HepG2 (cell line): ENCODE results near the gene SEPTIN10. TPM values are rescaled to one million over a fixed set of nuclear protein-coding genes. Genes with fewer than 3 reads are reported as not detected.

ENCODE experiments used
- ATF6 ChIP-seq: sonication (generic); formaldehyde crosslinking; conservative IDR thresholded peaks from 2 replicates; pipeline ENCODE4 v1.4.0; 2020; ENCODE audit warnings: missing genetic modification reagents
- BRF2 ChIP-seq: sonication (generic); formaldehyde crosslinking; IDR thresholded peaks from 2 replicates; pipeline ENCODE4 v1.8.1; 2022; ENCODE audit warnings: mild to moderate bottlenecking, missing genetic modification reagents
- CEBPG ChIP-seq: IDR thresholded peaks from 2 replicates; pipeline ENCODE4 v1.6.1; 2016
- EED ChIP-seq: sonication (generic); formaldehyde crosslinking; IDR thresholded peaks from 2 replicates; pipeline ENCODE4 v1.5.0; 2020; ENCODE audit warnings: mild to moderate bottlenecking, missing genetic modification reagents
- EP300 ChIP-seq, 3 experiments: sonication (generic) in 1 of 3; formaldehyde crosslinking in 1 of 3; IDR thresholded peaks; 2 replicates each; pipeline versions ENCODE4 v1.5.1 to v1.6.1; 2011 to 2020; ENCODE audit warnings: low read depth in 2 of 3, low read length in 2 of 3, borderline replicate concordance in 1 of 3, improper control_type of control experiment in 1 of 3, mild to moderate bottlenecking in 1 of 3, missing genetic modification reagents in 1 of 3, moderate library complexity in 1 of 3
- ERF ChIP-seq: IDR thresholded peaks from 2 replicates; pipeline ENCODE4 v1.6.1; 2018; ENCODE audit warnings: missing biosample characterization, missing genetic modification reagents
- ETV6 ChIP-seq: sonication (generic); formaldehyde crosslinking; conservative IDR thresholded peaks from 2 replicates; pipeline ENCODE4 v1.4.0; 2020; ENCODE audit warnings: missing genetic modification reagents
- HCFC1 ChIP-seq: fragments of 150-350 bp; IDR thresholded peaks from 2 replicates; pipeline ENCODE4 v1.6.1; 2014; ENCODE audit warnings: low read depth, low read length
- MATR3 ChIP-seq: sonication (generic); formaldehyde crosslinking; IDR thresholded peaks from 2 replicates; pipeline ENCODE4 v1.4.0; 2020; ENCODE audit warnings: missing genetic modification reagents
- MEF2D ChIP-seq: sonication (generic); formaldehyde crosslinking; IDR thresholded peaks from 2 replicates; pipeline ENCODE4 v1.5.1; 2020; ENCODE audit warnings: mild to moderate bottlenecking, missing genetic modification reagents
- MLX ChIP-seq: IDR thresholded peaks from 2 replicates; pipeline ENCODE4 v1.6.1; 2016
- PITX1 ChIP-seq: sonication (generic); formaldehyde crosslinking; IDR thresholded peaks from 2 replicates; pipeline ENCODE4 v1.5.1; 2020; ENCODE audit warnings: mild to moderate bottlenecking, missing genetic modification reagents
- PTBP1 ChIP-seq: fragments of 200-400 bp; formaldehyde crosslinking; IDR thresholded peaks from 2 replicates; pipeline ENCODE4 v1.6.1; 2018; ENCODE audit warnings: low read length, low read depth; ENCODE audit not compliant: poor library complexity, severe bottlenecking
- SRSF4 ChIP-seq: fragments of 200-400 bp; formaldehyde crosslinking; IDR thresholded peaks from one replicate; pipeline ENCODE4 v1.6.1; 2018; ENCODE audit warnings: mild to moderate bottlenecking, low read depth, low read length, moderate library complexity; ENCODE audit not compliant: poor library complexity, severe bottlenecking
- TEF ChIP-seq: sonication (generic); formaldehyde crosslinking; IDR thresholded peaks from 2 replicates; pipeline ENCODE4 v1.5.0; 2020; ENCODE audit warnings: missing genetic modification reagents
- ZBTB21 ChIP-seq: sonication (generic); formaldehyde crosslinking; IDR thresholded peaks from 2 replicates; pipeline ENCODE4 v1.4.0; 2020; ENCODE audit warnings: missing genetic modification reagents
- ZBTB7A ChIP-seq: sonication (generic); formaldehyde crosslinking; IDR thresholded peaks from 2 replicates; pipeline ENCODE4 v1.8.0; 2022; ENCODE audit warnings: mild to moderate bottlenecking, missing genetic modification reagents
- ZC3H13 ChIP-seq: sonication (generic); formaldehyde crosslinking; IDR thresholded peaks from 2 replicates; pipeline ENCODE4 v1.8.1; 2023; ENCODE audit warnings: mild to moderate bottlenecking, missing genetic modification reagents, moderate library complexity
- ZFX ChIP-seq: sonication (generic); formaldehyde crosslinking; IDR thresholded peaks from 2 replicates; pipeline ENCODE4 v1.4.0; 2020; ENCODE audit warnings: mild to moderate bottlenecking, low read depth, missing genetic modification reagents, moderate library complexity
- ZMYM4 ChIP-seq: sonication (generic); formaldehyde crosslinking; IDR thresholded peaks from 2 replicates; pipeline ENCODE4 v1.8.1; 2023; ENCODE audit warnings: mild to moderate bottlenecking, missing genetic modification reagents
- ZNF264 ChIP-seq: sonication (generic); formaldehyde crosslinking; IDR thresholded peaks from 2 replicates; pipeline ENCODE4 v1.4.0; 2020; ENCODE audit warnings: missing genetic modification reagents
- ZNF414 ChIP-seq: sonication (generic); formaldehyde crosslinking; IDR thresholded peaks from 2 replicates; pipeline ENCODE4 v1.5.0; 2020; ENCODE audit warnings: missing genetic modification reagents
- ZNF547 ChIP-seq: sonication (generic); formaldehyde crosslinking; IDR thresholded peaks from 2 replicates; pipeline ENCODE4 v1.5.1; 2020; ENCODE audit warnings: mild to moderate bottlenecking, missing genetic modification reagents
- ZNF572 ChIP-seq: sonication (generic); formaldehyde crosslinking; IDR thresholded peaks from 2 replicates; pipeline ENCODE4 v1.5.1; 2020; ENCODE audit warnings: mild to moderate bottlenecking, missing genetic modification reagents
- ZNF724P ChIP-seq: sonication (generic); formaldehyde crosslinking; IDR thresholded peaks from 2 replicates; pipeline ENCODE4 v1.8.0; 2022; ENCODE audit warnings: missing genetic modification reagents, borderline replicate concordance
- ZNF737 ChIP-seq: sonication (generic); formaldehyde crosslinking; IDR thresholded peaks from 2 replicates; pipeline ENCODE4 v1.5.0; 2020; ENCODE audit warnings: missing genetic modification reagents, mild to moderate bottlenecking, borderline replicate concordance
- polyA plus RNA-seq, 8 experiments: library from polyadenylated mRNA; depleted of rRNA in 3 of 8; stranded (reverse) in 7 of 8; unstranded in 1 of 8; fragments of >200 nt; fragmentation: Illumina TruSeq in 4 of 8; extraction: Trizol in 4 of 8; gene quantifications; 2 replicates each; pipeline versions ENCODE4 v1.2.1 to v1.2.3, GENCODE V29; 2011 to 2016; ENCODE audit warnings: low read depth in 4 of 8, missing spikeins in 1 of 8, mixed read lengths in 1 of 8; ENCODE audit not compliant: insufficient read depth in 1 of 8
- total RNA-seq, 5 experiments: library from RNA; depleted of rRNA; stranded (reverse); fragments of >200 nt; fragmentation: Illumina TruSeq; extraction: Trizol; gene quantifications; 2 replicates each; pipeline ENCODE4 v1.2.3, GENCODE V29; 2016; ENCODE audit warnings: low read depth in 1 of 5

SEPTIN10 gene
- total and polyA plus RNA-seq, 2 of the 13 experiments (the other 11 are each of a cell fraction or from before 2014, with no cell fraction given): 45.8 to 67.5 TPM

- no peak for TF ChIP-seq BRF2 (CRISPR knock-in tag)
- no peak for TF ChIP-seq EED (CRISPR knock-in tag)
- 0 out of 2 replicates have a peak, but pooled peaks have one; percentile 15 for TF ChIP-seq ERF (CRISPR knock-in tag)
- no peak for TF ChIP-seq ZBTB21 (CRISPR knock-in tag)
- TF ChIP-seq ZNF547 (CRISPR knock-in tag): no peak
- no peak for TF ChIP-seq ATF6 (CRISPR knock-in tag)
- TF ChIP-seq EP300 (IDR thresholded peaks at IDR 0.05; ENCODE audit: low read depth in 2 of 2, low read length in 2 of 2): no peak; a peak in 1 of 4 replicates
- TF ChIP-seq EP300 (CRISPR knock-in tag; IDR thresholded peaks at IDR 0.05; ENCODE audit: borderline replicate concordance): 0 out of 2 replicates have a peak, but pooled peaks have one; percentile 9
- no peak for TF ChIP-seq HCFC1
- TF ChIP-seq TEF: no peak
- no peak for TF ChIP-seq MLX
- TF ChIP-seq MEF2D: no peak
- TF ChIP-seq ZNF572: 0 out of 2 replicates have a peak, but pooled peaks have one; percentile 33
- no peak for TF ChIP-seq ZMYM4 (CRISPR knock-in tag)
- TF ChIP-seq ZNF737 (CRISPR knock-in tag): no peak
- peak; percentile 64; the same call in 1 of the 2 replicates for TF ChIP-seq ZBTB7A (CRISPR knock-in tag)
- TF ChIP-seq ZC3H13 (CRISPR knock-in tag): no peak
- no peak for TF ChIP-seq CEBPG
- 0 out of 2 replicates have a peak, but pooled peaks have one; percentile 37 for TF ChIP-seq ZNF264 (CRISPR knock-in tag)
- TF ChIP-seq ZNF414 (CRISPR knock-in tag): no peak
- TF ChIP-seq ETV6 (CRISPR knock-in tag): no peak
- 0 out of 2 replicates have a peak, but pooled peaks have one; percentile 72 for TF ChIP-seq ZNF724P (CRISPR knock-in tag)
- TF ChIP-seq PTBP1: no peak
- no peak; the same call in 1 of the 2 replicates for TF ChIP-seq PITX1 (CRISPR knock-in tag)
- no peak for TF ChIP-seq MATR3
- no peak for TF ChIP-seq SRSF4
- TF ChIP-seq ZFX (CRISPR knock-in tag): no peak
Observed at GRCh38 chr2:109645412-109646184, 31.8 kb upstream of the SEPTIN10 start (continued).
